GM18517 (cell line): ENCODE results near the gene AUTS2.

Experiments
- ATAC-seq: cut with Tn5 transposase; IDR thresholded peaks from one replicate; pipeline ENCODE4 v1.9.1; 2021; ENCODE audit warnings: mild to moderate bottlenecking, moderate library complexity; ENCODE audit not compliant: unreplicated experiment

The AUTS2 gene

GRCh38 chr7:70383066-70383782, 784.9 kb downstream of the AUTS2 start:
- ATAC-seq = no peak

DNA sequence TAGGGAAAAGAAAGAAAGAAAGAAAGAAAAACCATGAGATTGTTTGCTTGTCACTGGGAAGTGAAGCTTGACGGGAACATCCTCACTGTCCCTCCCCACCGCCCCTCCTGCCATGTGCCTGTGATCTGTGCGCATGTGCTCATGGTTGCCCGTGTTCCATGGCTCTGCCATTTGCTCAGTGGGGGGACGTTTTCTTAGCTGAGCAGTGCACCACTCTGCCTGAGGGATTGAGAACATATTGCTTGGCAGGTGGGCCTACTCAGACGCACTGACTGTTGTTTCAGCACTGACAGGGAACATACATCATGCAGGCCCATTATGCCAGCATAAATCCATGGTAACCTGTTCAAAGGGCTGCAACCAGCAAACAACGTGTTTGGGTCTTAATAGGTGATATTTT, 785.7 kb downstream of the AUTS2 start:
- ATAC-seq = no peak

DNA sequence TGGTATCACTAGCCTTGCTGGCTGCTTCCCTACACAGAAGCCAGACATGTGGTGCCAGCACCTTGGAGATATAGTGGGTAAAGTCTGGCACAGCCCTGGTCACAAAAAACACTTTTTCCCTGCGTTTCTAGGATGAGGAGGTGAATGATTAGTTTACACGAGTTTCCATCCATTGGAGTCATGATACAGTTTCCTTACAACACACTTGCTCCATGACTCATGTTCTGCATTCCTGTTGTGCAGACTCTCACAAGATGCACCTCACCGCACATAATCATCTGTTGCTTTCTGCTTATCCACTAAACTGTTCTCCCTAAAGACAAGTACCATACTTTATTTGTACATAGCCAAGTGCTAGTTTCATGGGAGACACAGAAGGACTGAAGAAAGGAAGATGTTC, 786.6 kb downstream of the AUTS2 start:
- no peak for ATAC-seq

- ATAC-seq = no peak
Observed at GRCh38 chr7:70387217-70387616, 788.9 kb downstream of the AUTS2 start.

DNA sequence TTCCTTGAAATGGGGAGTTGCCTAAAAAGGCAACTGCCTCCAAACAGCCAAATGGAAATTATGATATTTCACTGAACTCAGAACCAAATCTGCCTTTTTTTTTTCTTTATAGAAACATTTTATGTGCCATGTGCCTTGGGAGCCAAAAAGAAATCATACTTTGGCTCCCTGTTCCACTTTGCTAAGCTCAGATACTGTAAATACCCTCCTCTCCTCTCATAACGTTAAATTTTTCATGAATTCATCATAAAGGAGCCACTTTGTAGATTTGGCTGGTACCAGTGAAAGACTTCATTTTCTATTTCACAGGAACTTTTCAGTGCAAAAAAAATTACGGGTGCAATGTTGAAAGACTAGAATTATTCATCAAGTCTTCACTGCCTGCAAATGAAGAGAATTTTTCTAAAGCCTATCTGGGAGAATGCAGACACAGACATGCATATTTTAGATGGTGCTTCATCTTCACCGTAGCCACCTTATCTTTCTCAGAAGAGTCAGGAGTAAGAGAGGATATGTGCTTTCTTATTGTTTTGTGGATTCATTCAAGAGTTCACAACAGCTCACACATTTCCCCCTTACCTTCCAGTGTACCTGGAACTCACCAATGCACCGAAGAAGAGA, 791.4 kb downstream of the AUTS2 start:
- ATAC-seq = no peak

- ATAC-seq = no peak
Observed at GRCh38 chr7:70390251-70390650, 792.0 kb downstream of the AUTS2 start.

GRCh38 chr7:70392256-70392876, 794.1 kb downstream of the AUTS2 start:
- no peak for ATAC-seq

DNA sequence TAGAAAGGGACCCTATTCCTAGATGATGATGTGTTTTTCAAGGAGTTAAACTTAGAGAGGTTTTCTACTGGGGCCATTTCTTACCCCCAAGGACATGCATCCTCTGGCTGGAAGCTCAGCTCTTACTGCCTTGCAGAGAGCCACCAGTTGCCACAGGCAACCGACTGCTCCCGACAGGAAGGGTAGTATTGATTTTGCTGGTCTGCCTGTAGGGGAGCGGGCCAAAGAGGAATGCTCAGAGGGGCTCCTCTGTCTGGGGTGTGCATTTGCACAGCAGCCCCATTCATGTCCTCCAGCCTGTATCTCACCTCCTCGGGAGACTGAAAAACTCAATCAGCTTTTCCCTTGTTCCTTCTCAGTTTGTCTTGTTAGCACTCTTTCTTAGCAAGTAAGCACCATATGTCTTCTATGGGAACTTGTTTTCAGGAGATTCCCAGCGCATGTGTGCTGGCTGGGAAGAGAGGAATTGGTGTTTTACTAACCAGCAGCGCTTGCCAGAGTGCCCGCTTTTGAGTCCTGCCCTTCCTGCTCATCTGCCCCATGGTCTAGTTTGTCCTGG, 794.7 kb downstream of the AUTS2 start:
- ATAC-seq = no peak

GRCh38 chr7:70393956-70394355, 795.7 kb downstream of the AUTS2 start:
- ATAC-seq = no peak

- ATAC-seq = no peak
Observed at GRCh38 chr7:70400829-70401380, 802.6 kb downstream of the AUTS2 start.

- ATAC-seq = no peak
Observed at GRCh38 chr7:70402069-70402468, 803.8 kb downstream of the AUTS2 start.

DNA sequence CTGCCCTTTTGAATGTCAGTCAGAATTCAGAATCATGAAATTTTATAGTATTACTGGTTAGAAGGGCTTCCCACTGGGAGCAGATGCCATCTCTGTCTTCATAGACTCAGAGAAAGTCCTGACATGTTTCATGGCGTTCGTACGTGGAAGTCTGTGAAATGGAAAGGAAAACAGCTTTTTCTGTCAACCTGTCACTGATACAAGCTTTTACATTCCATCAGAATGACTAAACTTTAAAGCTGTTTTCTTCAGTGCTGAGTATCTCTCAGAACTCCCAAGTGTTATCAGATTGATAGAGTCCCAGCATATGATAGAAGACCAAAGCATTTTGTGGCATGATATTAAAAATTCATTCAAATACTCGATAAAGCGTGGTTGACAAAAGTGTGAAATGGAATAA, 807.0 kb downstream of the AUTS2 start:
- no peak for ATAC-seq

DNA sequence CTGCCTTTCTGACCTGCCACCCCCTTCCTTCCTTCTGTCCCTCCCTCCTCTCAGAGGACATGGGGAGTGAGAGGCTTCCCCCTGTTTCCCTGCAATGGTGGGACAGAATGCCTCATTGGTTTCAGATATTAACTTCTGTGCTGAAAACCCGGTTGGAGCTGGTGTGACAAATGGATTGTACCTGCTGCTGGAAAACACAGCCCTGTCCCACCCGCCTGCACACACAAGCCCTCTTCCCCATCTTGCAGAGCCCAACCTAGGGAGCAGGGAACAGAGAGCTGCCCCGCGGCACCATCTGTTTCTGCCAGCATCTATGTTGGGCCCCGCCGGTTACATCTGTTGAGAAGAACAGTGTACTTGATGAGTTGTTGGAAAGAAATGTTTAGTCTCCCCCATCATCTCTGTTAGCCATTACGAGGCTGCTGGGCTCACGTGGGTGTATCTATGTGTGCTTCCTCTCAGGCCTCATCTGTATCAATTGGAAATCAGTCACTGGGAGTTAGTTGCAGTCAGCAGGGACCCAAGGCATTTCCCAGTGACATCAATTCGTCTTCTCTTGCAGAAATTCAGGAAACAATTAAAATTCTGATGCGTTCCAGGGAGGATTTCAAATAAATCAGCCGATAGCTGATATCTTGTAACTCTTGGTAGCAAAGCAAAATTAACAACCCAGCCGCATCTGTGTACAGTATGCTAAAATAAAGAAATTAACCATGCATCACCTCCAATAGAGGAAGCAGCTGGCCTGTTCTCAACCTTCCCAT, 808.1 kb downstream of the AUTS2 start:
- no peak for ATAC-seq

GRCh38 chr7:70406950-70407209, 808.6 kb downstream of the AUTS2 start:
- ATAC-seq = no peak

DNA sequence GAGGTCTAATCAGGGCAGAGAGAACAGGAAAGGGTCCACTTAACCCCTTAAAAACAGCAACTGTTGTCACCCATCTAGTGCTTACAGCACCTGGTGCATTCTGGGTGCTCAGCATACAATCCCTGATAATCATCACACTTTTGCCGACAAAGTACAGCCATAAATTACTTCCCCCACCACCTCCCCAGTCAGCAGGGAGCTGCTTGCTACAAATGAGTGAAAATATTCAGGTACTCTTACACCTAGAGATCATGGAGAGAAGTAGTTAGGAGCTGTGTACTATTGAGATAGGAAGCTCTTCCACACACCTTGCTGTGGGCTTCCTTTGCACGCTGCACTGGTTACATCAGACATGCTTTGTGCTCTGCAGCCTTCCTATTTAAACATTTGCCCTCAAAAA, 810.2 kb downstream of the AUTS2 start:
- no peak for ATAC-seq

DNA sequence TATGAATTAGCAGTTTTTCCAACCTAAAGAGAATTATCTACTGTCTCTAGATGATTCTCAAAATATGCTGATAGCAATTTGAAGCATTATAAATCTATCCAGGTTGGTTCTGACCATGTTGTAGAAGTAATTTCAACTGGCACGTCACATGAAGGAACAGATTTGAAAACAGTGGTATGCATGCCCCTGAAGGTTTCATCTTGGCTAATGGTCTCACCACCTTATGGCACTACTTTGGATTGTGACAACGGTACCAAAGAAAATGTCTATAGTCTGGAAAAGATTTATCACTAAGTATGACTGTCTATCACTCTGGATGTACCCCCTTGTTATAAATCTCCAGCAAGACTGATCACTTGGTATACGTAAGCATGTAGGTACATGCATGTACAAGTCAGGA, 810.6 kb downstream of the AUTS2 start:
- ATAC-seq = no peak

GRCh38 chr7:70410134-70410750, 812.0 kb downstream of the AUTS2 start:
- ATAC-seq = no peak

- no peak for ATAC-seq
Observed at GRCh38 chr7:70414368-70414767, 816.1 kb downstream of the AUTS2 start.

DNA sequence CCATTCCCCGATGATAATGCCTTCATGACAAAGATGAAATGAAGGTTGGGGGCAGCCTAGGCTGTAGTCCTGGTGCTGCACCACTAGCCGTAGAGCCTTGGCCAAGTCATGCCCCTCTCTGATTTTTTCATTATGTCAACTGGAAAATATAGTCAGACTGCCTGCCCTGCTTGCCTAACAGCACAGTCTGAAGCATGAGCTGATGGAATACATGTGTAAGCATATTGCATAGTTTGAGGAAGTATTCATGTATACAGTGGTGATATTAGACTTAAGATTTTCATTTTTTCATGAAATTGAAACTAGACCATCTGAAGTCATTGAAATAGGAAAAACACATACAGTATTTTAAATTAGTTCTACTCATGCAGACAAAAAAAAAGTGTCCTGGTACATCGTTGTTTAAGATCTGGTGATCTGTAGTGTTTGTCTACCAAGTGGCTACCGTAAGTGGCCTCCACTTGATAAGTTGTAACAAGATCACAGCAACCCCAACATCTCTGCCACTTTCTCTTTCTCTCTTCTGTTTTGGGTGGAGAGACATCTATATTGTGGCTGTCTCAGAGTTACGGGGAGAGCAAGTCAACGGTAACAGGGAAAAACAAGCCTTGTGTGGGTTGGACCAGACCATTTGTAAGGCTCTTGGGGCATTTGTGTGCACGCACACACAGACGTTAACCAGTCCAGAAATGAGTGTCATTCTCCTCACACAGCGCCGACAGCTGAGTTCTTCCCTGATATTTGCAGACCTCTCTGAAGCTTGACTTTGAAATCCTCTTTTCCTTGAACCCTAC, 817.1 kb downstream of the AUTS2 start:
- ATAC-seq = no peak

- no peak for ATAC-seq
Observed at GRCh38 chr7:70416347-70416985, 818.2 kb downstream of the AUTS2 start.
